A204.1 (cell line): ENCODE results near the gene ATRN.
"Not testable (repeated sequence)": the region's sequence is repeated elsewhere in the genome, so short reads cannot be mapped to it uniquely, and the experiment has no call there.

Experiments
- FAIRE-seq: peaks from 2 replicates; lab custom pipeline; 2012; peaks lifted over from hg19 to GRCh38; lab: Jason Lieb, UNC

ATRN gene

DNA sequence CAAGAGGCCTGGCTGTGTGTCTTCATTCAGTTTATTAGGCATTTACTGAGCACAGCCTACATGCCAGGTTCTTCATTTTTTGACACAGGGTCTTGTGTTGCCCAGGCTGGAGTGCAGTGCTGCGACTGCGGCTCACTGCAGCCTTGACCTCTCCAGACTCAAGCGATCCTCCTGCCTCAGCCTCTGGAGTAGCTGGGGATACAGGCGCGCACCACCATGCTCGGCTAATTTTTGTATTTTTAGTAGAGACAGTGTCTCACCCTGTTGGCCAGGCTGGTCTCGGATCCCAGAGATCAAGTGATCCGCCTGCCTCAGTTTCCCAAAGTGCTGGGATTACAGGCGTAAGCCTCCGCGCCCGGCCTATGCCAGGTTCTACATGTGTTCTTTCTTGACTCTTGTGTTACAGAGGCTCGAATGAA, 601 bp upstream of the ATRN start:
- no peak for FAIRE-seq

DNA sequence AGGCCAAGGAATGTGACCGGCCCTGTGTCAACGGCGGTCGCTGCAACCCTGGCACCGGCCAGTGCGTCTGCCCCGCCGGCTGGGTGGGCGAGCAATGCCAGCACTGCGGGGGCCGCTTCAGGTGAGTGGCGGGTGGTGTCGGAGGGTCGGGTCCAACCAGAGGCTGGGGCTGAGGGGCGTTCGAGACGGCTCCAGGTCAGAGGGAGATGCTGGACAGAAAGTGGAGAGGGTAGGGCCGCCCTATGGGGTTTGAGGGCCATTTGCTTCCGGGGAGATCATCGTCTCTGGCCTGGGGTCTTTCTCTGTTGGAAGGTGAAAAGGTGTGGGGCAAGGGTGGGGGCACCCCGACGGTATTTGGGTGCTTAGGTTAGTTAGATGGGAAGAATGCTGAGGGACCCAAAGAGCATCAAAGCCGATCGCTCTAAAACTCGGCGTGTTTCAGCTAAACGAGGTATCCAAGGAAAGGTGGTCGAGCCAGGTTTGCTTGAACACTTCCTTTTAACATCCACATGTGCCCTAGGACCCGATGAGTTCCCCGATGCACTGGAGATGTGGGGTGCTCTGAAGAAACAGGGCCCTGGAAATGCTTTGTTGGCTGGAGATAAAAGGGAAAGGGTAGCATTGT, 691 bp downstream of the ATRN start:
- FAIRE-seq, result no peak

DNA sequence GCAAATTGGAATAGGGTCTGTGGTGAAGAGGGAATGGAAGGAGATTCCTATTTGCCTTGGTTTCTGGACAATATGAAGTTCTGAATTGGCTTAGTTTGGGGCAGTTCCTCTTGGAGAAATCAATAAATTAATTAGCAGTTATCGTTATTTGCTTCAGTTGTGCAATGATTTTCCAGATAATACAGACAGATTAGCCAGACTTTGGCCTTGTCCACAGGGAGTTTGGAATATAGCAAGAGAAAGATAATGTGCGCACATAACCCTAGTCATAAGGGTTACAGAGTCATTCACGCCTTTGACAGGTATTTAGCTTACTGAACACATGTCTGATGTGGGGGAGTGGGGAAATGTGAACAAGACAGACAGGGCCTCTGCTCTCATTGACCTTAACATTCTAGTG, 1.3 kb downstream of the ATRN start:
- FAIRE-seq, result no peak

DNA sequence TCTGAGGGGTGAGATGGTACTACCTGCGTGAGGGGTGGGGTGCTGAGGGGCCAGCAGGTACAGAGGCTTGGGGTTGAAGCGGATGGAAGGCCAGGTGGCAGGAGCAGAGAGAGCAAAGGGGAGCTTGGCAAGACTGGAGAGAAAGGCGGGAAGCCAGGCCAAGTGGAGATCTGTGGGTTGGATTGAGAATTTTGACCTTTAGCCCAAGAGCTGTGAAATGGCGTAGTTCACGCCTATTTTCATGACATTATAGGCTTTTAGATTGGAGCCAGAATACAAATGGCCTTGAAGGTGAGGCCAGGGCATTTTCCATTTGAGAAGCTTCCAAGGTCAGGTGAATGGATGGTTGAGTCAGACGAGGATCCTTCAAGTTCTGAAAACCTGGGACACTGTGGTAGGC, 2.5 kb downstream of the ATRN start:
- no peak for FAIRE-seq

DNA sequence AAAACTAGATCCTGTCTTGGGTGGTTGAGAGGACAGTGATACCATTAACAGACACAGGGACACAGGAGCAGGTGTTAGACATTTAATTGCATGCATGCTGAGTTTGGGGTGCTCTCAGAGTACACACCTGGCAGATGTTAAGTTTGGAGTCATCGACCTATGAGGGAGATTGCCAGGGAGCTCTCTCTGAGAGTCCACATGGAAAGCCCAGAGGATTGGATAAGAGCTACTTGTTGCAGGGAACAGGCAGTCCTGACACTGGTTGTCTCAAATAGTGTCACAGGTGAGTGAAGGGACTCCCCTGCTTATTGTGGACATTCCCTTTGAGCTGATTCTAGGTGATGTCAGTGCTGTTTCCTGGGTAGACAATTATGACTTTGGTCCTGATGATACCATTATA, 3.1 kb downstream of the ATRN start:
- FAIRE-seq, result no peak

DNA sequence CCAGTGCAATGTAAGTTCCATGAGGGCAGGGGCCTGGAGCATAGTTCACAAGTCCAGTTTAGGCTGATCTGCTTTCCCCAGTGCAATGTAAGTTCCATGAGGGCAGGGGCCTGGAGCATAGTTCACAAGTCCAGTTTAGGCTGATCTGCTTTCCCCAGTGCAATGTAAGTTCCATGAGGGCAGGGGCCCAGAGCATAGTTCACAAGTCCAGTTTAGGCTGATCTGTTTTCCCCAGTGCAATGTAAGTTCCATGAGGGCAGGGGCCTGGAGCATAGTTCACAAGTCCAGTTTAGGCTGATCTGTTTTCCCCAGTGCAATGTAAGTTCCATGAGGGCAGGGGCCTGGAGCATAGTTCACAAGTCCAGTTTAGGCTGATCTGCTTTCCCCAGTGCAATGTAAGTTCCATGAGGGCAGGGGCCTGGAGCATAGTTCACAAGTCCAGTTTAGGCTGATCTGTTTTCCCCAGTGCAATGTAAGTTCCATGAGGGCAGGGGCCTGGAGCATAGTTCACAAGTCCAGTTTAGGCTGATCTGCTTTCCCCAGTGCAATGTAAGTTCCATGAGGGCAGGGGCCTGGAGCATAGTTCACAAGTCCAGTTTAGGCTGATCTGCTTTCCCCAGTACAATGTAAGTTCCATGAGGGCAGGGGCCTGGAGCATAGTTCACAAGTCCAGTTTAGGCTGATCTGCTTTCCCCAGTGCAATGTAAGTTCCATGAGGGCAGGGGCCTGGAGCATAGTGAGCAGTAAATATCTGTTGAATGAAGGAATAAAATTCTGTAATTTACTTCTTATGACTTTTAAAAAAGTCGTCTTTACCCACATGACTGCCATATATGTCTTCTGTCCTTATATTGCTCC, 6.4 kb downstream of the ATRN start:
- FAIRE-seq, result not testable (repeated sequence)

DNA sequence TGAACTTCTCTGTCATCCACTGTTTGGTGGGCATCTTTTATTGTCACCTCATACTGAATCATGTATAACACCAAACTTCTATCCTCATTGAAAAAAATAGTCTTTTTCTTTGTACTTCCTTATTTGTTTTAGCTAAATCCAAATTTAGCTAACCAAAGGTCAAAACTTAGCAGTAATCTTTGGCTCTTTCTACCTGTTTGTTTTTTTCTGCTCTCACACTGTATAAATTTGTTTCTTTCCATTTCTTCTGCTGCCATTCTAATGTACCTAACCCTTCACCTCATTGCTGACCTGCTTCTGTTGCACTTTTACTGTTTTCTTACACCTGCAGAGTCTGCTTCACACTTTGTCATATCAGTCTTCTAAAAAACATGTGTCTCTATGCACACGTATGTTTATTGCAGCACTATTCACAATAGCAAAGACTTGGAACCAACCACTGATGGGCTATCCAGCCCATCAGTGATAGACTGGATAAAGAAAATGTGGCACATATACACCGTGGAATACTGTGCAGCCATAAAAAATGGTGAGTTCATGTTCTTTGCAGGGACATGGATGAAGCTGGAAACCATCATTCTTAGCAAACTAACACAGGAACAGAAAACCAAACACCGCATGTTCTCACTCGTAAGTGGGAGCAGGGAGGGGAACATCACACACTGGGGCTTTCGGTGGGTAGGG, 7.2 kb downstream of the ATRN start:
- no peak for FAIRE-seq

DNA sequence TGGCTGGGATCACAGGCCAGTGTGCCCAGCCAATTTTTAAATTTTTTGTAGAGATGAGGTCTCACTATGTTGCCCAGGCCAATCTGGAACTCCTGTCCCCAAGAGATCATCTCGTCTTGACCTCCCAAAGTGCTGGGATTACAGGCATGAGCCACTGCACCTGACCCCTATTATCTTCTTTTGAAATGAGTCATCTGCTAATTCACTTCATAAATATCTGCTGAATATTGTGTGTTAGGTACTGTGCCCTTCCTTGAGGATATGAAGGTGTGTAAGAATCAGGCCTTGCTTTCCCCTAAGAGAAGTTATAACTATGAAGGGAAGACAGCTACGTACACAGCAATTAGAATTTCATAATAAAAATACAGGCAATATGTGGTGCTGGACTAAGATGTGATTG, 8.2 kb downstream of the ATRN start:
- no peak for FAIRE-seq

DNA sequence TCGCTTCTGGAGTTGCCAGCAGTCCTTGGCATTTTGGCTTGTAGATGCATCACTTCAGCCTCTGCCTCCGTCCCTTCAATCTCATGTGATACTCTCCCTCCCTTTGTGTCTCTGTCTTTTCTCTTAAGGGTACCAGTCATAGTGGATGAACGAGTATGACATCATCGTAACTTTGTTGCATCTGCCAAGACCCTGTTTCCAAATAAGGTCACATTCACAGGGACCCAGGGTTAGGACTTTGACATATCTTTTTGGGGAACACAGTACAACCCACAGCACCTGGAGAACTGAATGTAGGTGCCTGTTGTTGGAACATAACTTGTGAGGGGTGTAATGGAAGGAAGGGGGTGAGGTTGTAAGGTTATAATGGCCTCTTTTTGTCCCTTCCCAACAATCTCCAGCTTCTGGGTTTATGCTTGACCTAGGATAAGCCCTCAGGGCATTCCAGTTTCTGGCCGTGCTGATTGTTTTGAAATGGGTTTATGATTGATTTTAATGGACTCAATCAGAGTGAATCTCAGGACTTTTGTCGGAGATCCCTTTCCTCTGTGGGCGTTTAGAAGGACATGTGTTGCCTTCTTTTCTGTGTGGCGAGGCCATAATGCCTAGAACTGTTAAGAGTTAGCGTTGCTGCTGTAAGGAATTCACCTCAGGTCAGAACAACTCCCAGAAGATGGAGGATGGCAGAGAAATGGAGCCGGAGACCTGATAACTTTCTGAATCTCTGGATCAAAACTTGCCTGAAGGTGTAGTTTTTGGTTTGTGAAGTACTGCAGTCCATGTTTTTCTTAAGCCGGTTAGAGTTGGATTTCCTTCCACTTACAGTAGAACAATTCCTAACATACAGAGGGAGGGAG, 9.2 kb downstream of the ATRN start:
- FAIRE-seq, result no peak

DNA sequence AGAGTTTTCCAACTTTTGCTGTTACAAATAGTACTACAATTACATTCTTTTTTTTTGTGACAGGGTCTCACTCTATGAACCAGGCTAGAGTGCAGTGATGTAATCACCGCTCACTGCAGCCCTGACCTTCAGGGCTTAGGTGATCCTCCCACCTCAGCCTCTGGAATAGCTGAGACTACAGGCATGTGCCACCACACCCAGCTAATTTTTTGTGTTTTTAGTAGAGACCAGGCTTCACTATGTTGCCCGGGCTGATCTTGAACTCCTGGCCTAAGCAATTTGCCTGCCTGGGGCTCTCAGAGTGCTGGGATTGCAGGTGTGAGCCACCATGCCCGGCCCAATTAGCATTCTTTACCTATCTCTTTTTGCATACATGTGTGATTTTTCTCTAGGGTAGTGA, 12.5 kb downstream of the ATRN start:
- FAIRE-seq, result no peak

DNA sequence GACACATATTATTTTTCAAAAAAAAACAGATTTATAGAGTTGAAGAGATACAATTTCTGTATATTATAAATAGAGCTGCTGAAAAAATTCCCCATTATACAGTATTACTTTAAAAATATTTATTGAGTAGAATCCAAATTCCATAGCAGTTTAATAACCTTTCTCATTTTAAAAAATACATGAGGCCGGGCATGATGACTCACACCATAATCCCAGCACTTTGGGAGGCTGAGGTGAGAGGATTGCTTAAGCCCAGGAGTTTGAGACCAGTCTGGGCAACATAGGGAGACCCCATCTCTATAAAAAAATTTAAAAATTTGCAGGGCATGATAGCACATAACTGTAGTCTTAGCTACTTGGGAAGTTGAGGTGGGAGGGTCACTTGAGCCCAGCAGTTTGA, 13.0 kb downstream of the ATRN start:
- no peak for FAIRE-seq

DNA sequence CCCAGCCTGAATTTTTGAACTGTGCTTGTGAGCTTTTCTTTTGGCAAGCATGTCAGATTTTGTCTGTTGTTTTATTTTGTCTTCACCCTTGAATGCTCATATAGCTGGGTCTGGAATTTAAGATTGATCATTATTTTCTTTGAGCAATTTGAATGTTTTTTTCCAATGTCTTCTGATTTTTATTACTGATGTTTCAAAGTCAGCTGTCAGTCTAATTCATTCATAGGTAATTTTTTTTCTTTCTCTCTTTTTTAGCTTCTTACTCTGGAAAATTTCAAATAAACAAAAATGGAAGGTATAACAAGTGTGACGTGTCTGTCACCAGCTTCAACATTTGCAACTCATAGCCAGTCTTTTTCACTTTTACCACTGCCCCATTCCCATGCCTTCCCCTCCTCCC, 15.1 kb downstream of the ATRN start:
- FAIRE-seq, result no peak

DNA sequence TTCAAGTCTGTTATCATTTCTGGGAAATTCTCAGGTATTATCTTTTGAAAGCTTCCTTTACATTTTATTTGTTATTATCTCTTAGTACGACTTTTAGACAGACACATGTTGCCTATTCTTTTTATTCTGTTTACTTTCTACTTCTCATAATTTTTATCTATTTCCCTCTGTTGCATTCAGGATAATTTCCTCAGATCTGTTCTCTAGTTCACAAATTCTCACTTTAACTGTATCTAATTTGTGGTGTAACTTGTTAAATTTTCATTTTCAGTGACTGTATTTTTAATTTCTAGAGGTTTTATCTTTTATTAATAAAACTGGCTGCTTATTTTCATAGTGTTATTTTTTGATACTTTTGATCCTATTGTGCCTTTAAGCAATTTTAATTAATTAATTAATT, 16.0 kb downstream of the ATRN start:
- FAIRE-seq, result no peak

DNA sequence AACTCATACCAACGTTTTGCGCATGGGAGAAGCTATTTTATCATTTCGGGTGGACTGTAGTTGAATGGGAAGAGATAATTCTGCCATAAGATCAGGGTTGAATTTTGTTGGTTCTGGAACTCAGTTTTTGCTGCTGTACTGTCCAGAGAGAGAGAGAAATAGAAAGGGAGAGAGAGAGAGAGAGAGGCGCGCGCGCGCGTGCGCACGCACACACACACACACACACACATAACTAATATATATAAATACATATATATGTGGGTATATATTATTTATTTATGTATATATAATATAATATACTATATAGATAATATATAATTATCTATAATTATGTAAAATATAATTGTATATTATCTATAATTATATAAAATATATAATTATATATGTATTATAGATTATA, 21.9 kb downstream of the ATRN start:
- FAIRE-seq, result peak; percentile 98

DNA sequence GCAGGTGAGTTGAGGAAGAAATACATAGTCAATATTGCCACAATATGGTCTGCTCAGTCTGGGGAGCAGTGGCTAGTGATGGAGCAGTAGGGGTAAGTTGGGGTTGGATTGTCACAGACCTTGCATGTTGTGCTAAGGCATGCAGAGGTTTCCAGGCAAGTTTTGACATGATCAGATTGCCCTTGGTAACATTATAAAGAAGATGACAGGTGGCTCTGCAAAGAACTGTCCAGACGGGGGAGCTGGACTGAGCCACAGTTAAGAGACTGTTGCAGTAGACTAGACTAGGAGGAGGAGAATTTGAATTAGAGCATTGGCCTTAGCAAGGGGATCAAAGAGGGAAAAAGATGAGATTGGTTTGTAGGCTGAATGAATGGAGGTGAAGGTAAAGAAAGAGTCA, 23.4 kb downstream of the ATRN start:
- no peak for FAIRE-seq

DNA sequence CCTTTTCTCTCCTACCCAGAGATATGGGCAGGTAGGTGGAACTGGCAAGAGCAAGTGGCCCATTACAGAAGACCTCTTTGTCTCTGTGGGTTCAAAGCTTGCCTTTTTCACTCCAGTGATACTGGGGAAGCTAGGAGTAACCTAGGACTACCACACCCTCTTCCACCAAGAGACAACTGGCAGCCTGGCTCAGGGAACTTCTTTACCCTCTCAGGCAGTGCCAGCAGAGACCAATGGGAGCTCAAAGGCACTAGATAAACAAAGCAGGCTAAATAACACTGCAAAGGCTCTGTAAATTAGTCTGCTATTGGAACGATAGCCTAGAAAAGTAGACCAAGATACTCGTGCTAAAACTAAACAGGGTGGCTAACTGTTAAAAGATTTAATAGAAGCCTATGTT, 32.1 kb downstream of the ATRN start:
- FAIRE-seq, result no peak

DNA sequence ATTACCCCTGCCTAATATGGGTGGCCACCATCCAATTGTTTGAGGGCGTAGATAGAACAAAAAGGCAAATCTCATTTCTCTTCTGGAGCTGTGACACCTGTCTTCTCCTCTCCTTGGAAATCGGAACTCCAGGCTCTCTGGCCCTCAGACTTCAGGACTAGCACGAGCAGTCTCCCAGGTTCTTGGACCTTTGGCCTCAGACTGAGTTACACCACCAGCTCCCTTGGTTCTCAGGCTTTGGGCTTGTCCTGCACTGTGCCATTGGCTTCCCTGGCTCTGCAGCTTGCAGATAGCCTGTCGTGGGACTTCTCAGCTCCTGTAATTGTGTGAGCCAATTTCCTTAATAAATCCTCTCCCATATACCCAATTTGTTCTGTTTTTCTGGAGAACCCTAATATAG, 34.3 kb downstream of the ATRN start:
- FAIRE-seq, result no peak

DNA sequence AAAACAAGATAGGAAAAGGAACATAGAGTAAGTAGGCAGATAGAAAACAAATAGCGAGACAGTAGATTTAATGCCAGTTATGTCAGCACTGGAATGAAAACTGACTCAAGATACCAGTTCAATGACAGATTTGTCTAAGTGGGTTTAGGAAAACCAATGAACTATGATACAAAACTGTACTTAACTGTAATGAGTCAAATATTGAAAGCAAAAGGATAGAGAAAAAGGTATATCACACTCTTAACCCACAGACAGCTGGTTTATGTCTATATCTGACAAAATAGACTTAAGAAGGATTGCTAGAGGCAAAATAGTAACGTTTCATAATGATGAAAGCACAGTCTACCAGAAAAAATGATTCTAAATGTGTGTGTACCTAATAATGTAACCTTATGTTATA, 38.2 kb downstream of the ATRN start:
- FAIRE-seq, result no peak

DNA sequence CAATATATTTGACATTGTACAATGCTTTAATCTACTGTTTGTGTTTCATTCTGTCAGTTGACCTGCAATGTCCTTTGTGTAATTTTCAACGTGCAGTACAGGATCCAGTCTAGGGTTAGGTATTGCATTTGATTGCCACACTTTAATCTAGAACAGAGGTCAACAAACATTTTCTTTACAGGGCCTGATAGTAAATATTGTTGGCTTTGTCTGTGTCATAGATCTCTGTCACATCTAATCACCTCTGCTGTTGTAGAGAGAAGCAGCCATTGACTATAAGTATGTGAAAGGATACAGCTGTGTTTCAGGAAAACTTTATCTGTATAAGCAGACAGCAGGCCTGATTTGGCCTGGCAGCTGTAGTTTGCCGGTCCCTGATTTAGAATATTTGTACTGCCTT, 39.3 kb downstream of the ATRN start:
- no peak for FAIRE-seq

DNA sequence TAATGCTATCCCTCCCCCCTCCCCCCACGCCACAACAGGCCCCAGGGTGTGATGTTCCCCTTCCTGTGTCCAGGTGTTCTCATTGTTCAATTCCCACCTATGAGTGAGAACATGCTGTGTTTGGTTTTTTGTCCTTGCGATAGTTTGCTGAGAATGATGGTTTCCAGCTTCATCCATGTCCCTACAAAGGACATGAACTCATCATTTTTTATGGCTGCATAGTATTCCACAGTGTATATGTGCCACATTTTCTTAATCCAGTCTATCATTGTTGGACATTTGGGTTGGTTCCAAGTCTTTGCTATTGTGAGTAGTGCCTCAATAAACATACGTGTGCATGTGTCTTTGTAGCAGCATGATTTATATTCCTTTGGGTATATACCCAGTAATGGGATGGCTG, 41.4 kb downstream of the ATRN start:
- FAIRE-seq, result not testable (repeated sequence)

DNA sequence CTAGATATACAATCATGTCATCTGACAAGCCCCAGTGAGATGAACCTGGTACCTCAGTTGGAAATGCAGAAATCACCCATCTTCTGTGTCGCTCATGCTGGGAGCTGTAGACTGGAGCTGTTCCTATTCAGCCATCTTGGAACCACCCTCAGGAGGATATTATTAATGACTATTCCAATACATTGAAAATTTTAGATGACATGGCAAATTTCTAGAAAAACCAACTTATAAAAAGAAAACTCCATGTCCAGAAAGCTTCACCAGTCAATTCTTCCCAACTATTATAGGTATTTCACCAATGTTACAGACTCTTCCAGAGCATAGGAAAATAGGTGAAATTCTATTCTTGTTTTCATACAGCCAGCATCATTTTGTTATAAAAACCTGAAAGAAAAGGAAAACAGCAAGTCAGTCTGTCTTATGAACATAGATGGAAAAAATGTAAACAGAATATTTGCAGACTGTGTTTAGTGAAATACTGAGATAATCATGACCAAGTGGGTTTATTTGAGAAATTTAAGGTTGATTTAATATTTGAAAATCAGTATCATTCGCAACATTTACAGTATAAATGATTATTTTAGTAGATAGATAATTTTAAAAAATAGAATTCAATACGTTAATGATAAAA, 43.3 kb downstream of the ATRN start:
- no peak for FAIRE-seq
